ENCODE measurements around the gene KIF5C.

KIF5C gene

GRCh38 chr2:148994341-148994740 lies 119.3 kb downstream of the KIF5C start:
- no peak for DNase-seq

DNA sequence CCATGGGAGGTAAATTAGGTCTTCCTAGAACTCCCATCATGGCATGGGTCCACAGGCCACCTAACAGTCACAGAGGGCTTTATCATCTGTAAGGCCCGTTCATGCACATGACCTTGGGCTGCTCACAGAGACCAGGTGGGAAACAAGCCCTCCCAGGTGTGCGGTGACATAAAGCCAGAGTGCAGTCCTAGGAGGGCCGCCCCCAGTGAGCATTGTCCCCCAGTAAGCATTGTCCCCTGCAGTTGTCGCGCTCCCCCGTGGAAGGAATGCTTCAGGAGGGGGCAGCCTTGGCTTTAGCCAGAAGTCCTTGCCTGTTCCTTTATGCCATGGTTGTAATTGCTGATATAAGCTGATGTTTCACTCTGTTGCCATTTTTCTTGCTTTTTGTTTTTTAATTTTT lies 121.8 kb downstream of the KIF5C start:
- no peak for DNase-seq

GRCh38 chr2:148998165-148998830 lies 123.3 kb downstream of the KIF5C start:
- no peak for DNase-seq

- DNase-seq, result no peak
Observed at GRCh38 chr2:148998831-148999200, 123.8 kb downstream of the KIF5C start.

GRCh38 chr2:148999451-148999921 lies 124.5 kb downstream of the KIF5C start:
- DNase-seq, result no peak

DNA sequence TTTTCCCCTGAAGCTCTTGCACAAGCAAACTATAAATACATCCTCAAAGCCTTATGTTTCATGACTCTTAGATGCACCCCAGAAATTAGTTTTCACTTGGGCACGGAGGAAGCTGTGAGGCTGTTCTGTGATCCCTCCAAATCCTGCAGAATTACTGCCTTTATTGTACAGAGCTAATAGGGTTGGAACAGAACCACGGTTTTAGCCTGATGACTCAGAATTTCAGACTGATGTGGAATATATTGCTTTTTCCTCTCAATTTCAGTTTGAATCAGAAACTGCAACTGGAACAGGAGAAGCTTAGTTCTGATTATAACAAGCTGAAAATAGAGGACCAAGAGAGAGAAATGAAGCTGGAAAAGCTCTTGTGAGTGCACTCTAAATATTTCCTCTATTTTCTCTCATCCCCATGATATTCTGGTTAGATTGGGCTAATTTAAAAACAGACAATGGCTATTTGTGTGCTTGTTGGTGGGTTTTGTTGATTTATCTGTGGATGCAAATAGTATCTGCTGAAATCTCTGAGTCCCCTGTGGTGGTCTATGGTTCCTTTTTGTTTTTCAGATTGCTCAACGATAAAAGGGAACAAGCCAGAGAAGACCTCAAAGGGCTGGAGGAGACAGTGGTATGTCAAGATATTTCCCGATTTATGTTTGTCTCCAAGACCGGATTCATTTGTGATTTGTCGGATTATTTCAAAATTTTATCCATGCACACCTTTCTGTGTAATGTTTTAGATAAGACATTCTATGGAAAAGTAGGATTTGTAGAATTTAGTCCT lies 125.3 kb downstream of the KIF5C start:
- no peak for DNase-seq

DNA sequence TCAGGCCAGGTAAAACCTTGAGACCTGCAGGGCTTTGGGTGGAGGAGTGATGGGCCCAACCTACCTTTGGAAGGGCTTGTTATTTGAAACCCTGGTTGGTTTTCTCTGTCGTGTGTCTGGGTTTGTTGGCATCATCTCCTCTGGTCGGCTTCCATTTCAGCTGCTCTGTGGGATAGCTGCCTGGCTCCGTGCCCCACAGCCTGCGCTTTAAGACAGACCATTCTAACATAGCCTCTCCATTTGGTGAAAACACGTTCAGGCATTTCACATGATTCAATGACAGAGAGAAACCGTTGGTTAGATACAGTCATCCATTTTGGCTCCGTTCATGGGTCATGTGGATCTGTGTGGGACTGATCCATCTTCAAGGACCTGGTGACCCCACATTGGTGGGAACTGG lies 126.5 kb downstream of the KIF5C start:
- DNase-seq, result no peak

DNA sequence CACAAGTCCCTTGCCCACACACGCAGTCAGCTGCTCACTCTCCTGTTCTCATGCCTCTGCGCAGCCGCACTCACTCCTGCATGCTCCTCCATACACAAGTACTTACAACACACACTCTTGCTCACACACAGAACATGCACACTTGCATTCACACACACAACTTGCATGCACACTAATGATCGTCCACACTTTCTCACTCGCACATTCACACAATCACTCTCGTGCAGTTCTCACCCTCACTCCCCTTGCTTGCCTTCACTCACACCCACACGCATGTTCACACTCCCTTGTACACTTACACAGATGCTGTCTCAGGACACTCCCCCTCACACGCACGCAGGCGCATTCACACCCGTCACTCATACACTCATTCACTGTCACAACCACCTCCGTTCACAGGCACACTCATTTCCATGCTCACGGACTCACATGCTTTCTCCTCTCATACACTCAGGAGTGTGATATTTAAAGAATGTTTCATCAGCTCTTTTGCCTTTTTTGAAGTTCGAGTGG lies 127.4 kb downstream of the KIF5C start:
- no peak for DNase-seq

DNA sequence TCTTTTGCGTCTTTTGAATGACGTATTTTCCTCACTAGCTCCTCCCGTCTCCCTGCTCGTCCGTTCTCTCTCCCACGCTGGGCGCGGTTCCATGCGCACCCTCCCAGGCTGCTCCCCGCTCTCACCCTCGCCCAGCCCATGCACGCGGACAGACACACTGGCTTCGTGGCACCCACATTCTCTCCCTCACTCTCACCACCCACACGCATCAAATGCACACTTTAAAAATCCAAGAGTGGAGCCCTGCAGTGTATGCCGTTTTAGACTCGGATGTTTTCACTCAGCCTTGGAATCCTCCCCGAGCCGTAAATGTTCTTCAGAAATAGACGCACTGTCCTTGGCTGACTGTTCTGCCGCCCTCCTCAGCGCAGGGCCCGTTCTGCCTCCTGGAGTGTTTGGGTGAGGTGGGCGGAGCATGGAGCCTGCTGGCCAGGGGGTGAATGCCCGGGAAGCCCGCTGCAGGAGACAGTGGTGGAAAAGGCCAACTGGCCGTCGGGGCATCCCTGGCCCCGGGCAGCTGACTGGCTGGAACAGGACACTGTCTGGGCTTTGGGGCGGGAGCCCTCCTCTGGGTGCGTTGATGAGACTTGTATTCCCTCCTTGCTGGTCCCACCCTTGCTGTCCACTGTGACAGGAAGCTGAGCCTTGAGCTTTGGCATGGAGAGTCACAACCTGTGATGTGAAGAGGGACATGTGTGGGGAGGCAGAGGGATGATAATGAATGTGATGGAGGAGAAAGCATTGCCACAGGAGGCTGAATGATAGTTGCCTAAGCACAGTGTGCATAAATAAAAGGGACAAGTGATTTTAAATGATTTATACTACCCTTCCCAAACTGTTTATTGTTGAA lies 128.1 kb downstream of the KIF5C start:
- no peak for DNase-seq

- DNase-seq, result no peak
Observed at GRCh38 chr2:149004836-149005235, 129.8 kb downstream of the KIF5C start.

DNA sequence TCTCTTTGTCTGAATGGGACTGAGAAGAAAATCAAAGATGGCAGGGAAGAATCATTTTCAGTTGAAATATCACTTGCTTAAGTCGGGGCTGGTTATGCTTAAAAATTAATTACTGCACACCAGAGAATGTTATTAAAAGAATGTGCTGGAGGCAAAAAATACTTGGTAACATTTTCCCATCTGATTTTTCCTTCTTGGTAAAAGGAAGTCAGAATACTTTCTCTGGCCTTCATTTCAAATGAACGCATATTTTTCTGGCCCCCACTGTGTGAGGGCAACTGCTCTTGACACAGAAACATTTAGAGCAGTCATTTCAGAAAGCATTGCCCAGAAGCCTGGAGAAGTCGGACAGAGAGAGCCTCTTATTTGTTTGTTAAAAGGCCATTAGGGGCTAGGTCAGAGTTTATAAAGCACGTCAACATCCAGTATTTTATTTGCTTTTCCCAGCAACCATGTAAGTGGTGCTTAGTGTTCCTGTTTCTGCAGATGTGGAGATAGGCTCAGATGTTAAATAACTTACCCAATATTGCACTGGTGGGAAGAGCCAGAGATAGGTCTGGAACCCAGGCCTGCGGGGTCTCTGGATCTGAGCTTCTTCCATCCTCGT lies 130.5 kb downstream of the KIF5C start:
- no peak for DNase-seq

DNA sequence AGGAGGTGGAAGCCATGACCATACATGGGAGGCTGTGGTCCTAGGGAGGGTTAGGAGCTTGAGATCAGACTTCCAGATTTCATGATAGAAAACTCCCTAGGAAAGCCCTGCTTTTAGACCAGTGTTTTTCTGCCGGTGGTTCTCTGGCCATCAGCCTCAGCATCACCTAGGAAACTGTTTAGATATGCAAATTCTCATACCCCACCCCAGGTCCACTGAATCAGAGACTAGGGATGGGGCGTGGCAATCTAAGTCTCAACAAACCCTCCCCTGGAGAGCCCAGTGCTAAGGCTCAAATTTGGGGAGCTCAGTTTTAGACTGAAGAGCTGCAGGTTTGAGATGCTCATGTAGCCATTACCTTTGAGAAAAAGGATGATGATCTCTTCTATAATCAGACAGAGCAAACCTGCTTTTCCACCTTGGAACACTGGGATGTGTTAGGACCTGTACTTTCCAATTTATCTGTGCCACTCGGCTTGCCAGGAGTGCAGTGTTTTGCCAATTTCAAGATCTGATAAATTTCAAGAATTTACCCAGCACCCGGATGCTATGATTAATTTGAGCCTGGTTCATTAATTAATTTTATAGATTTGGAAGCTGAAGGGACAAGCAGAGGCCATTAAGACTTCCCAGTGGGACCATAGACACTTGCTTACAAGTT lies 132.0 kb downstream of the KIF5C start:
- DNase-seq, result no peak

GRCh38 chr2:149008381-149008780 lies 133.4 kb downstream of the KIF5C start:
- DNase-seq, result no peak

- DNase-seq, result no peak
Observed at GRCh38 chr2:149009576-149010461, 134.8 kb downstream of the KIF5C start.

DNA sequence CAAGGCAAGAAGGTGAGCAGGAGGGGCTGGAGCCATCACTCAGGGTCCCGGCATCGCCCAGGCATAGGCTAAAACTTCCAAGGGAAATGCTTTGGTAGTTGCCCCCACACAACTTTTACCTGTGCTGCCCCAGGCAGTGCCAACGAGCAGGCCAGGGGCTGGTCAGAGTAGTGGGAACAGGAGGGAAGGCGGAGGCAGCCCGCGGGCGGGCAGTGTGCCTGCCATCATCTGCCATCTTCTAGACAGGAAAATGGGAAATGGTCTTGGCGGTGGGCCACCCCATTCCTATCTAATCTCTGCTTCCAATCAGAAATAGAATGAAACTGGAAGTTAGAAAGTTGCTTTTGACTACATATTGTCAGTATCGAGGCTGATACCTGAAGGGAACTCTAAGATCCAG lies 137.5 kb downstream of the KIF5C start:
- DNase-seq, result no peak

DNA sequence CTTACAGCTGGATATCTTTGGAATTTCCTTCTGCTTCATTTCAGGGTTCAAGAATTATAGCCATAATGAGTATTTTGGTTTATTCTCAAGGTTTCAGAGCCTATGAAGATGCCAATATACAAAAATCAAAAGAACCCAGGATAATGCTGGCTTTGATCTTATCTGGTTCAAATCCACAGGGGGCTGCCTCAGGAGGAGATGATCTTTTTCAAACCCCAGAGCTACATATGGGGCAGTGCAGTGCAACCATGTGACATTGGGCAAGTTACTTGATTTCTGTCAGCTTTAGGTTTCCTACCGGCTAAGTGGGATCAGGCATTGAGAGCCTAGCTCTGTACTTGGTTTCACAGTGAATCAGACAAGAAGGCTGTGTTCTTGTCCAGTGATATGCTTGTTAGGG lies 140.5 kb downstream of the KIF5C start:
- no peak for DNase-seq

DNA sequence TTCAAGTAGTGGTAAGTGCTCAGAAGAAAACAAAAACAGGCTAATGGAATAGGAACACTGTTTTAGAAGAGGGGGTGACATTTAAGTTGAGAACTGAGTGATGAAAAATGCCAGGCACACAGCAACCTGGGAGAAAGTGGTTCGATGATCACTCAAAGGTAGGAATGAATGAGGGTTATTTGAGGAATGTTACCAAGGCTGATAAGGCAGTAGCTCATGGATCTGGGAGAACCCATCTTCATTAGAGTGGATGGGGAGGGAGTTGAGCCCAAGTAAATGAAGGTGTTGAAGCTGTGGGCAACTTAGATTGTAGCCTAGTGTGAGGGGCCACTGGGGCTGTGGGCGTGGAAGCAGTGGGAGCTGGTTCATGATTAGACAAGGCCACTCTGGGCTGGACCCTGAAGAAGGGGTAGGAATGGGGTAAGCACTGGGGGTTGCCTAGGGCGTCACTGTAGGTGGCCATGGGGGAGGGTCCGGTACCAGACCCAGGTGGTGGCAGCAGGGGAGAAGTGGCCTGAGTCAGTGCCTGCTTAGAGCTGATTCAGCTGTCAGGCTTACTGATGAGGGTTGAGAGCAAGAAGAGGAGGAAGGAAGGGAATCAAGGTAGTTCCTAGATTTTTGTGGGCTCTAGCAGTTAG lies 141.0 kb downstream of the KIF5C start:
- DNase-seq, result no peak

- peak; percentile 75 for DNase-seq
Observed at GRCh38 chr2:149017116-149017985, 142.3 kb downstream of the KIF5C start.

DNA sequence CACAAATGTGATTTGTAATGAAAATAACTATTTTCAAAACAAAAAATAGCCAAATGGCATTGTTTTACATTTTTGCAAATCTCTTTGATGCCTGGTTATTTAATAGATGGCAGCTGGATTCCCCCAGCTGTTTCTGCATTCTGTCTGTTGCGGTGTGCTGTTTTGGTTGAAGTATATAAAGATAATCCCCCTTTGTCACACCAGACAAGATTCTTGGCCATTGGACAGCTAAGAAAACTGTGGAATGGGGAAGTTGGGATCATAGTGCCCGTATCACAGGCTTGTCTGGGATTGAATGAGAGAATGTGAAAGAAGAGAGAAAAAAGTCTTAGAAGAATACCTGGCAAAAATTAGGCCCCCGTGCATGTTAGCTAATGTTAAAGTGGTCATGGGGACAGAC lies 144.0 kb downstream of the KIF5C start:
- no peak for DNase-seq

GRCh38 chr2:149019768-149020167 lies 144.7 kb downstream of the KIF5C start:
- DNase-seq, result no peak

Data from CD4-positive, alpha-beta T cell treated with Interleukin-6 for 4 hours (primary cell).